ENCODE results near the gene LMBR1L. TPM values are rescaled to one million over a fixed set of nuclear protein-coding genes. Genes with fewer than 3 reads are reported as not detected.

Gene LMBR1L
- total and polyA plus RNA-seq, 2 of the 13 experiments (the other 11 are each of a cell fraction or from before 2014, with no cell fraction given), result 12.2 to 65.9 TPM

DNA sequence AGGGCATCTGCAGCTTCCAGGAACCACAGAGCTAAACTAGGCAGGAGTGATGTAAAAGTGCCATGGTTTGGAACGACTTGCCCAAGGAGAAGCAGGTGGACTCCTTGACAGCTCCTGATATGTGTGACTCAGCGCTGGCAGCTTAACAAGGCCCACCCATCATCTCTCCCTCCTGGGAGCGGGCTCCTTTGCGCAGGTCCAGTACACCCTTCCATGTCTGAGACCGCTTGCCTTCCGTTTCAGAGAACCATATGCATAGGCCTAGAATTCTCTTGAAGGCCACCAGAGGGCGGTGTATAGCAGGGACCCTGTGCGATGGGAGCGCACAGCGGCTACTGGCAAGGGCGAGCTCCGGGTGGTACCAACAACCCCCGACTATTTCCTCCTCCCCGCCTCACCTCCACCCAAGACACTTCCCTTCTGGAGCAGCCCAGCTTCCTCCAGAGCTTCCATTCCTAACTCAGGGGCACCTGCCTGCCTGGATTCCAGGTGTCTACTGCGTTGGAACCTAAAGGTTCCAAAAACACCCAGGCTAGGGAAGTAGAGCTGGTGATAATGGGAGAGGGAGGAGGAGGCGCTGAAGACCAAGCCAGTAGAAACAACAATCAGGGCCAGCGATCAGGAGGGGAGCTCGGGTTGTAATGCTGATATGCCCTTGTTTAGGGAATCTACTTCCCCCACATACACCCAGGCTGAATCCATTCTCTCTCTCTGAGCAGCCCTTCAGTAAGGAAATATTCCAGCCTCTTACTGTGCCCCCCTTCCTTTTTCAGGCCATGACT is 22.3 kb downstream of the LMBR1L start (continued):
- TF ChIP-seq ZSCAN31 (CRISPR knock-in tag; IDR thresholded peaks at IDR 0.05; ENCODE audit: low read depth) (no peak), KDM5B (CRISPR knock-in tag; IDR thresholded peaks at IDR 0.05; ENCODE audit: borderline replicate concordance) (no peak), CHD2 (IDR thresholded peaks at IDR 0.05; ENCODE audit: low read depth, low read length) (no peak), ZNF616 (CRISPR knock-in tag; IDR thresholded peaks at IDR 0.05; ENCODE audit: low read depth) (no peak), ZNF264 (CRISPR knock-in tag; IDR thresholded peaks at IDR 0.05) (no peak), ZNF33B (CRISPR knock-in tag; IDR thresholded peaks at IDR 0.05) (no peak), SP1 (IDR thresholded peaks at IDR 0.05) (no peak), SP1 (CRISPR knock-in tag; IDR thresholded peaks at IDR 0.05) (no peak), ERF (CRISPR knock-in tag; IDR thresholded peaks at IDR 0.05) (peak; percentile 55; the same call in 1 of the 2 replicates), HOXD1 (CRISPR knock-in tag; IDR thresholded peaks at IDR 0.05) (no peak), MTA3 (CRISPR knock-in tag; IDR thresholded peaks at IDR 0.05) (no peak), MZF1 (CRISPR knock-in tag; IDR thresholded peaks at IDR 0.05; ENCODE audit: borderline replicate concordance) (no peak), EZH2 (conservative IDR thresholded peaks at IDR 0.05; ENCODE audit: low read depth, low read length) (no peak), KMT2B (CRISPR knock-in tag; IDR thresholded peaks at IDR 0.05) (no peak), SCMH1 (CRISPR knock-in tag; IDR thresholded peaks at IDR 0.05; ENCODE audit: borderline replicate concordance) (no peak), MYNN (CRISPR knock-in tag; IDR thresholded peaks at IDR 0.05; ENCODE audit: low read depth) (no peak), ZNF333 (CRISPR knock-in tag; IDR thresholded peaks at IDR 0.05; ENCODE audit: borderline replicate concordance) (no peak), KMT2A (CRISPR knock-in tag; IDR thresholded peaks at IDR 0.05) (0 out of 2 replicates have a peak, but pooled peaks have one; percentile 27), CHCHD3 (CRISPR knock-in tag; IDR thresholded peaks at IDR 0.05) (no peak)
- TF ChIP-seq, protein P1, sequence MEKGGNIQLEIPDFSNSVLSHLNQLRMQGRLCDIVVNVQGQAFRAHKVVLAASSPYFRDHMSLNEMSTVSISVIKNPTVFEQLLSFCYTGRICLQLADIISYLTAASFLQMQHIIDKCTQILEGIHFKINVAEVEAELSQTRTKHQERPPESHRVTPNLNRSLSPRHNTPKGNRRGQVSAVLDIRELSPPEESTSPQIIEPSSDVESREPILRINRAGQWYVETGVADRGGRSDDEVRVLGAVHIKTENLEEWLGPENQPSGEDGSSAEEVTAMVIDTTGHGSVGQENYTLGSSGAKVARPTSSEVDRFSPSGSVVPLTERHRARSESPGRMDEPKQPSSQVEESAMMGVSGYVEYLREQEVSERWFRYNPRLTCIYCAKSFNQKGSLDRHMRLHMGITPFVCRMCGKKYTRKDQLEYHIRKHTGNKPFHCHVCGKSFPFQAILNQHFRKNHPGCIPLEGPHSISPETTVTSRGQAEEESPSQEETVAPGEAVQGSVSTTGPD (CRISPR knock-in tag; IDR thresholded peaks at IDR 0.05), result no peak
- TF ChIP-seq, protein P2, sequence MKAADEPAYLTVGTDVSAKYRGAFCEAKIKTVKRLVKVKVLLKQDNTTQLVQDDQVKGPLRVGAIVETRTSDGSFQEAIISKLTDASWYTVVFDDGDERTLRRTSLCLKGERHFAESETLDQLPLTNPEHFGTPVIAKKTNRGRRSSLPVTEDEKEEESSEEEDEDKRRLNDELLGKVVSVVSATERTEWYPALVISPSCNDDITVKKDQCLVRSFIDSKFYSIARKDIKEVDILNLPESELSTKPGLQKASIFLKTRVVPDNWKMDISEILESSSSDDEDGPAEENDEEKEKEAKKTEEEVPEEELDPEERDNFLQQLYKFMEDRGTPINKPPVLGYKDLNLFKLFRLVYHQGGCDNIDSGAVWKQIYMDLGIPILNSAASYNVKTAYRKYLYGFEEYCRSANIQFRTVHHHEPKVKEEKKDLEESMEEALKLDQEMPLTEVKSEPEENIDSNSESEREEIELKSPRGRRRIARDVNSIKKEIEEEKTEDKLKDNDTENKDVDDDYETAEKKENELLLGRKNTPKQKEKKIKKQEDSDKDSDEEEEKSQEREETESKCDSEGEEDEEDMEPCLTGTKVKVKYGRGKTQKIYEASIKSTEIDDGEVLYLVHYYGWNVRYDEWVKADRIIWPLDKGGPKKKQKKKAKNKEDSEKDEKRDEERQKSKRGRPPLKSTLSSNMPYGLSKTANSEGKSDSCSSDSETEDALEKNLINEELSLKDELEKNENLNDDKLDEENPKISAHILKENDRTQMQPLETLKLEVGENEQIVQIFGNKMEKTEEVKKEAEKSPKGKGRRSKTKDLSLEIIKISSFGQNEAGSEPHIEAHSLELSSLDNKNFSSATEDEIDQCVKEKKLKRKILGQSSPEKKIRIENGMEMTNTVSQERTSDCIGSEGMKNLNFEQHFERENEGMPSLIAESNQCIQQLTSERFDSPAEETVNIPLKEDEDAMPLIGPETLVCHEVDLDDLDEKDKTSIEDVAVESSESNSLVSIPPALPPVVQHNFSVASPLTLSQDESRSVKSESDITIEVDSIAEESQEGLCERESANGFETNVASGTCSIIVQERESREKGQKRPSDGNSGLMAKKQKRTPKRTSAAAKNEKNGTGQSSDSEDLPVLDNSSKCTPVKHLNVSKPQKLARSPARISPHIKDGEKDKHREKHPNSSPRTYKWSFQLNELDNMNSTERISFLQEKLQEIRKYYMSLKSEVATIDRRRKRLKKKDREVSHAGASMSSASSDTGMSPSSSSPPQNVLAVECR (CRISPR knock-in tag; IDR thresholded peaks at IDR 0.05; ENCODE audit: borderline replicate concordance), result 0 out of 2 replicates have a peak, but pooled peaks have one; percentile 37
- TF ChIP-seq, protein P3, sequence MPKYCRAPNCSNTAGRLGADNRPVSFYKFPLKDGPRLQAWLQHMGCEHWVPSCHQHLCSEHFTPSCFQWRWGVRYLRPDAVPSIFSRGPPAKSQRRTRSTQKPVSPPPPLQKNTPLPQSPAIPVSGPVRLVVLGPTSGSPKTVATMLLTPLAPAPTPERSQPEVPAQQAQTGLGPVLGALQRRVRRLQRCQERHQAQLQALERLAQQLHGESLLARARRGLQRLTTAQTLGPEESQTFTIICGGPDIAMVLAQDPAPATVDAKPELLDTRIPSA (CRISPR knock-in tag; IDR thresholded peaks at IDR 0.05; ENCODE audit: borderline replicate concordance), result no peak
- TF ChIP-seq, protein P4, sequence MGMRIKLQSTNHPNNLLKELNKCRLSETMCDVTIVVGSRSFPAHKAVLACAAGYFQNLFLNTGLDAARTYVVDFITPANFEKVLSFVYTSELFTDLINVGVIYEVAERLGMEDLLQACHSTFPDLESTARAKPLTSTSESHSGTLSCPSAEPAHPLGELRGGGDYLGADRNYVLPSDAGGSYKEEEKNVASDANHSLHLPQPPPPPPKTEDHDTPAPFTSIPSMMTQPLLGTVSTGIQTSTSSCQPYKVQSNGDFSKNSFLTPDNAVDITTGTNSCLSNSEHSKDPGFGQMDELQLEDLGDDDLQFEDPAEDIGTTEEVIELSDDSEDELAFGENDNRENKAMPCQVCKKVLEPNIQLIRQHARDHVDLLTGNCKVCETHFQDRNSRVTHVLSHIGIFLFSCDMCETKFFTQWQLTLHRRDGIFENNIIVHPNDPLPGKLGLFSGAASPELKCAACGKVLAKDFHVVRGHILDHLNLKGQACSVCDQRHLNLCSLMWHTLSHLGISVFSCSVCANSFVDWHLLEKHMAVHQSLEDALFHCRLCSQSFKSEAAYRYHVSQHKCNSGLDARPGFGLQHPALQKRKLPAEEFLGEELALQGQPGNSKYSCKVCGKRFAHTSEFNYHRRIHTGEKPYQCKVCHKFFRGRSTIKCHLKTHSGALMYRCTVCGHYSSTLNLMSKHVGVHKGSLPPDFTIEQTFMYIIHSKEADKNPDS (CRISPR knock-in tag; IDR thresholded peaks at IDR 0.05), result no peak
